Fibroblast of skin of left biceps (primary cell): ENCODE data around the gene AOPEP.
A peak's percentile ranks its signal among the peaks of the same experiment; 100 is the strongest.

ENCODE experiments used
- DNase-seq, 2 experiments: peaks; one replicate each; pipeline ENCODE4 v3.0.0-alpha.2; 2013; ENCODE audit warnings: low read depth in 2 of 2

Gene AOPEP

GRCh38 chr9:95115104-95115503, 388.6 kb downstream of the AOPEP start:
- DNase-seq: no peak

GRCh38 chr9:95116002-95116807, 389.7 kb downstream of the AOPEP start:
- DNase-seq: no peak

GRCh38 chr9:95116808-95117204, 390.3 kb downstream of the AOPEP start:
- DNase-seq: no peak

GRCh38 chr9:95118596-95118995, 392.1 kb downstream of the AOPEP start:
- DNase-seq: no peak

GRCh38 chr9:95120781-95121370, 394.4 kb downstream of the AOPEP start:
- DNase-seq: no peak

GRCh38 chr9:95124582-95125367, 398.3 kb downstream of the AOPEP start:
- DNase-seq: no peak

GRCh38 chr9:95125652-95126051, 399.2 kb downstream of the AOPEP start:
- DNase-seq: no peak

- no peak for DNase-seq
These were observed 400.2 kb downstream of the AOPEP start for GRCh38 chr9:95126739-95127138.

- peak in 1 of 2 experiments; percentile 25 for DNase-seq
These were observed 401.0 kb downstream of the AOPEP start for GRCh38 chr9:95127249-95128176.

GRCh38 chr9:95128177-95128524, 401.7 kb downstream of the AOPEP start:
- DNase-seq: no peak

- DNase-seq: no peak
These were observed 403.2 kb downstream of the AOPEP start for GRCh38 chr9:95129476-95130291.

GRCh38 chr9:95130484-95130883, 404.0 kb downstream of the AOPEP start:
- DNase-seq: no peak

- peak; percentile 23 to 27 for DNase-seq
These were observed 404.8 kb downstream of the AOPEP start for GRCh38 chr9:95131023-95131943.

- DNase-seq: peak in 1 of 2 experiments; percentile 29
These were observed 406.1 kb downstream of the AOPEP start for GRCh38 chr9:95132366-95133324.

- DNase-seq: no peak
These were observed 406.8 kb downstream of the AOPEP start for GRCh38 chr9:95133325-95133705.

GRCh38 chr9:95134457-95134881, 408.0 kb downstream of the AOPEP start:
- DNase-seq: no peak

- DNase-seq: no peak
These were observed 409.3 kb downstream of the AOPEP start for GRCh38 chr9:95135756-95136155.
